ENCODE results near the gene SGCG. TPM values are rescaled to one million over a fixed set of nuclear protein-coding genes. Genes with fewer than 3 reads are reported as not detected.

The SGCG gene
- total RNA-seq, 1 experiment from 2014 or later: not detected

GRCh38 chr13:23271331-23271730 lies 90.6 kb downstream of the SGCG start:
- H3K27ac Mint-ChIP-seq: no peak overlapping the region
- H4K91ac ChIP-seq (ENCODE audit: insufficient read length, low read depth, low read length): no peak overlapping the region
- no peaks in the 10 kb centered on the region for H3K36me3 Mint-ChIP-seq (ENCODE audit: insufficient read depth in 1 of 3, low read depth in 3 of 3)

More at GRCh38 chr13:23271331-23271730, 90.6 kb downstream of the SGCG start:
- Histone ChIP-seq H3K18ac (ENCODE audit: insufficient read length, low read depth, low read length) (no peak overlapping the region), H3K23me2 (ENCODE audit: insufficient read length, low read depth, low read length, poor library complexity, severe bottlenecking) (no peaks in the 10 kb centered on the region), H2AK5ac (ENCODE audit: insufficient read length, low read length) (no peak overlapping the region), H3T11ph (ENCODE audit: low read length) (no peak overlapping the region), H4K8ac (replicated peaks; ENCODE audit: insufficient read length, low read depth, low read length) (no peak overlapping the region), H2BK5ac (ENCODE audit: insufficient read length, low read length) (no peak overlapping the region), H3K23ac (ENCODE audit: insufficient read length, low read depth, low read length) (no peak overlapping the region), H3K4ac (ENCODE audit: low read depth, low read length) (no peak overlapping the region), H3K14ac (ENCODE audit: insufficient read depth, low read length) (no peak overlapping the region), H3K27ac (ENCODE audit: insufficient read length, low read depth, low read length) (no peak overlapping the region), H2AFZ (ENCODE audit: low read length) (no peak overlapping the region), H3K4me2 (ENCODE audit: insufficient read depth, insufficient read length, low read length) (no peak overlapping the region), H3K9ac (ENCODE audit: extremely low read depth, insufficient read length, low read length) (no peak overlapping the region), H2BK12ac (ENCODE audit: insufficient read length, low read depth, low read length) (no peak overlapping the region), H3K27me3 (ENCODE audit: insufficient read depth, low read length) (no peaks in the 10 kb centered on the region), H3K9me3 (ENCODE audit: control insufficient read depth, low read depth, low read length) (no peaks in the 10 kb centered on the region), H2BK120ac (ENCODE audit: low read depth, low read length, poor library complexity, severe bottlenecking) (no peak overlapping the region), H3K56ac (ENCODE audit: insufficient read length, low read depth, low read length) (no peak overlapping the region), H2BK20ac (ENCODE audit: low read depth, low read length, poor library complexity, severe bottlenecking) (no peak overlapping the region), H2BK15ac (ENCODE audit: low read depth, low read length) (no peak overlapping the region), H3K79me1 (ENCODE audit: insufficient read depth, low read depth, low read length, poor library complexity, severe bottlenecking) (no peaks in the 10 kb centered on the region), H3K4me1 (ENCODE audit: insufficient read depth, low read length) (no peaks in the 10 kb centered on the region), H3K79me2 (ENCODE audit: insufficient read depth, low read length) (no peaks in the 10 kb centered on the region; the same call in 1 of the 2 replicates), H4K20me1 (ENCODE audit: control insufficient read depth, insufficient read depth, insufficient read length) (no peaks in the 10 kb centered on the region), H4K5ac (ENCODE audit: insufficient read length, low read depth, low read length) (no peak overlapping the region)
- Mint-ChIP-seq H3K9me3 (no peaks in the 10 kb centered on the region), H3K4me3 (no peak overlapping the region), H3K27me3 (ENCODE audit: low read depth) (no peaks in the 10 kb centered on the region; the same call in 1 of the 2 replicates), H3K4me1 (no peaks in the 10 kb centered on the region)
- no peak for DNase-seq
- no CpG with 5 or more reads among the region's 3 CpGs for WGBS (ENCODE audit: extremely low coverage, insufficient read length, low lambda C conversion rate)
- no peak for TF ChIP-seq CTCF (conservative IDR thresholded peaks at IDR 0.05)

All from H9 (cell line).